ENCODE measurements around the gene GPX1. TPM values are rescaled to one million over a fixed set of nuclear protein-coding genes. Genes with fewer than 3 reads are reported as not detected.

Gene GPX1
- total and polyA plus RNA-seq, 4 donors = 87.0 to 412 (median 219) TPM

DNA sequence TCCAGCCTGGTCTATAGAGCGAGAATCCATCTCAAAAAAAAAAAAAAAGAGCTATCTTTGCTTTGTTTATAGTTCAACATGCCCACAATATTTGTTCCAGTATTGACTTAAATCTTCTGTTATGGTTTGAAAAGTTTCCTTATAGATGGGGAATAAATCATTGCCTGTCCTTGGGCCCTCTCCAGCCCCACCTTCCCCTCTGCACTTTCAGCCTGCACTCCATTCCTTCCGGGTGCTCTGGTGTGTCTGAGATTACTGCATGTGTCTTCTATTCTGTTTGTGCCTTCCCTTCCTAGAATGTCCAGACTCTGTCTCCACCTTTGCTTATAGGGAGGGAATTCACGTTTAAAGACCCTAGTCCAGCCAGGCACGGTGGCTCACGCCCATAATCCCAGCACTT, 25.2 kb upstream of the GPX1 start:
- peaks cover 0 to 2% (median 0%) of the 10 kb centered on the region in 4 donors for H3K9me3 ChIP-seq (ENCODE audit: control insufficient read depth in 4 of 4, low read length in 3 of 4)
- WGBS = 69% methylated on average over 5 of the region's 5 CpGs
- DNase-seq (ENCODE audit: low spot score) = no peak
- no peak overlapping the region for H3K4me3 ChIP-seq (ENCODE audit: low read depth in 1 of 3, low read length in 3 of 3)
- H3K27ac ChIP-seq (ENCODE audit: low read depth in 1 of 2, low read length in 2 of 2) = no peak overlapping the region
- H3K27me3 ChIP-seq (ENCODE audit: control insufficient read depth in 4 of 4, insufficient read depth in 4 of 4, low read length in 3 of 4) = no peaks in the 10 kb centered on the region
- H3K9ac ChIP-seq (ENCODE audit: low read depth in 1 of 2, low read length in 2 of 2) = no peak overlapping the region
- TF ChIP-seq GABPA (IDR thresholded peaks at IDR 0.05 in 1 of 2, conservative IDR thresholded peaks at IDR 0.05 in 1 of 2) (no peak), EGR1 (IDR thresholded peaks at IDR 0.05; ENCODE audit: low read depth in 2 of 2) (no peak), JUND (IDR thresholded peaks at IDR 0.05) (no peak), HNF4A (conservative IDR thresholded peaks at IDR 0.05) (no peak), FOXA1 (IDR thresholded peaks at IDR 0.05) (no peak), TAF1 (conservative IDR thresholded peaks at IDR 0.05) (no peak), HNF4G (IDR thresholded peaks at IDR 0.05) (no peak), FOXA2 (IDR thresholded peaks at IDR 0.05) (no peak), RAD21 (IDR thresholded peaks at IDR 0.05) (no peak), RXRA (IDR thresholded peaks at IDR 0.05) (no peak)
- TF ChIP-seq, protein P1, sequence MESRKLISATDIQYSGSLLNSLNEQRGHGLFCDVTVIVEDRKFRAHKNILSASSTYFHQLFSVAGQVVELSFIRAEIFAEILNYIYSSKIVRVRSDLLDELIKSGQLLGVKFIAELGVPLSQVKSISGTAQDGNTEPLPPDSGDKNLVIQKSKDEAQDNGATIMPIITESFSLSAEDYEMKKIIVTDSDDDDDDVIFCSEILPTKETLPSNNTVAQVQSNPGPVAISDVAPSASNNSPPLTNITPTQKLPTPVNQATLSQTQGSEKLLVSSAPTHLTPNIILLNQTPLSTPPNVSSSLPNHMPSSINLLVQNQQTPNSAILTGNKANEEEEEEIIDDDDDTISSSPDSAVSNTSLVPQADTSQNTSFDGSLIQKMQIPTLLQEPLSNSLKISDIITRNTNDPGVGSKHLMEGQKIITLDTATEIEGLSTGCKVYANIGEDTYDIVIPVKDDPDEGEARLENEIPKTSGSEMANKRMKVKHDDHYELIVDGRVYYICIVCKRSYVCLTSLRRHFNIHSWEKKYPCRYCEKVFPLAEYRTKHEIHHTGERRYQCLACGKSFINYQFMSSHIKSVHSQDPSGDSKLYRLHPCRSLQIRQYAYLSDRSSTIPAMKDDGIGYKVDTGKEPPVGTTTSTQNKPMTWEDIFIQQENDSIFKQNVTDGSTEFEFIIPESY (IDR thresholded peaks at IDR 0.05) = no peak
- TF ChIP-seq, protein P2, sequence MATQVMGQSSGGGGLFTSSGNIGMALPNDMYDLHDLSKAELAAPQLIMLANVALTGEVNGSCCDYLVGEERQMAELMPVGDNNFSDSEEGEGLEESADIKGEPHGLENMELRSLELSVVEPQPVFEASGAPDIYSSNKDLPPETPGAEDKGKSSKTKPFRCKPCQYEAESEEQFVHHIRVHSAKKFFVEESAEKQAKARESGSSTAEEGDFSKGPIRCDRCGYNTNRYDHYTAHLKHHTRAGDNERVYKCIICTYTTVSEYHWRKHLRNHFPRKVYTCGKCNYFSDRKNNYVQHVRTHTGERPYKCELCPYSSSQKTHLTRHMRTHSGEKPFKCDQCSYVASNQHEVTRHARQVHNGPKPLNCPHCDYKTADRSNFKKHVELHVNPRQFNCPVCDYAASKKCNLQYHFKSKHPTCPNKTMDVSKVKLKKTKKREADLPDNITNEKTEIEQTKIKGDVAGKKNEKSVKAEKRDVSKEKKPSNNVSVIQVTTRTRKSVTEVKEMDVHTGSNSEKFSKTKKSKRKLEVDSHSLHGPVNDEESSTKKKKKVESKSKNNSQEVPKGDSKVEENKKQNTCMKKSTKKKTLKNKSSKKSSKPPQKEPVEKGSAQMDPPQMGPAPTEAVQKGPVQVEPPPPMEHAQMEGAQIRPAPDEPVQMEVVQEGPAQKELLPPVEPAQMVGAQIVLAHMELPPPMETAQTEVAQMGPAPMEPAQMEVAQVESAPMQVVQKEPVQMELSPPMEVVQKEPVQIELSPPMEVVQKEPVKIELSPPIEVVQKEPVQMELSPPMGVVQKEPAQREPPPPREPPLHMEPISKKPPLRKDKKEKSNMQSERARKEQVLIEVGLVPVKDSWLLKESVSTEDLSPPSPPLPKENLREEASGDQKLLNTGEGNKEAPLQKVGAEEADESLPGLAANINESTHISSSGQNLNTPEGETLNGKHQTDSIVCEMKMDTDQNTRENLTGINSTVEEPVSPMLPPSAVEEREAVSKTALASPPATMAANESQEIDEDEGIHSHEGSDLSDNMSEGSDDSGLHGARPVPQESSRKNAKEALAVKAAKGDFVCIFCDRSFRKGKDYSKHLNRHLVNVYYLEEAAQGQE (IDR thresholded peaks at IDR 0.05) = no peak
- TF ChIP-seq, protein P3, sequence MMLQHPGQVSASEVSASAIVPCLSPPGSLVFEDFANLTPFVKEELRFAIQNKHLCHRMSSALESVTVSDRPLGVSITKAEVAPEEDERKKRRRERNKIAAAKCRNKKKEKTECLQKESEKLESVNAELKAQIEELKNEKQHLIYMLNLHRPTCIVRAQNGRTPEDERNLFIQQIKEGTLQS (IDR thresholded peaks at IDR 0.05) = no peak
- TF ChIP-seq, protein P4, sequence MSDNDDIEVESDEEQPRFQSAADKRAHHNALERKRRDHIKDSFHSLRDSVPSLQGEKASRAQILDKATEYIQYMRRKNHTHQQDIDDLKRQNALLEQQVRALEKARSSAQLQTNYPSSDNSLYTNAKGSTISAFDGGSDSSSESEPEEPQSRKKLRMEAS (IDR thresholded peaks at IDR 0.05) = no peak
- TF ChIP-seq, protein P5, sequence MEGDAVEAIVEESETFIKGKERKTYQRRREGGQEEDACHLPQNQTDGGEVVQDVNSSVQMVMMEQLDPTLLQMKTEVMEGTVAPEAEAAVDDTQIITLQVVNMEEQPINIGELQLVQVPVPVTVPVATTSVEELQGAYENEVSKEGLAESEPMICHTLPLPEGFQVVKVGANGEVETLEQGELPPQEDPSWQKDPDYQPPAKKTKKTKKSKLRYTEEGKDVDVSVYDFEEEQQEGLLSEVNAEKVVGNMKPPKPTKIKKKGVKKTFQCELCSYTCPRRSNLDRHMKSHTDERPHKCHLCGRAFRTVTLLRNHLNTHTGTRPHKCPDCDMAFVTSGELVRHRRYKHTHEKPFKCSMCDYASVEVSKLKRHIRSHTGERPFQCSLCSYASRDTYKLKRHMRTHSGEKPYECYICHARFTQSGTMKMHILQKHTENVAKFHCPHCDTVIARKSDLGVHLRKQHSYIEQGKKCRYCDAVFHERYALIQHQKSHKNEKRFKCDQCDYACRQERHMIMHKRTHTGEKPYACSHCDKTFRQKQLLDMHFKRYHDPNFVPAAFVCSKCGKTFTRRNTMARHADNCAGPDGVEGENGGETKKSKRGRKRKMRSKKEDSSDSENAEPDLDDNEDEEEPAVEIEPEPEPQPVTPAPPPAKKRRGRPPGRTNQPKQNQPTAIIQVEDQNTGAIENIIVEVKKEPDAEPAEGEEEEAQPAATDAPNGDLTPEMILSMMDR (IDR thresholded peaks at IDR 0.05; ENCODE audit: low read depth, low read length, missing input control) = no peak
- no peaks in the 10 kb centered on the region for H3K36me3 ChIP-seq (ENCODE audit: control insufficient read depth in 4 of 4, insufficient read depth in 3 of 4, low read depth in 1 of 4, low read length in 3 of 4)
- peaks cover 0 to 7% (median 1%) of the 10 kb centered on the region in 4 donors for H3K4me1 ChIP-seq (ENCODE audit: control insufficient read depth in 4 of 4, insufficient read depth in 4 of 4, low read length in 3 of 4)
